Omental fat pad (tissue), 4 donors: ENCODE results near the gene SPDL1. TPM values are rescaled to one million over a fixed set of nuclear protein-coding genes. Genes with fewer than 3 reads are reported as not detected.
A peak's percentile ranks its signal among the peaks of the same experiment; 100 is the strongest.

ENCODE experiments used
- ATAC-seq: fragments of 150-250 bp; one replicate; pipeline ENCODE4 v1.9.1; 2016; ENCODE audit warnings: mild to moderate bottlenecking, moderate library complexity; ENCODE audit not compliant: low FRiP score
- DNase-seq: peaks from one replicate; pipeline ENCODE4 v3.0.0-alpha.2; 2019; ENCODE audit warnings: low spot score
- total RNA-seq, 4 donors: library from RNA; depleted of rRNA; stranded (reverse); fragments of >200 nt; gene quantifications; one replicate each; pipeline ENCODE4 v1.1.0, GENCODE V29; 2016
- TF ChIP-seq, protein P1 (sequence below), 3 donors: fragments of 450-650 bp; IDR thresholded peaks; one replicate each; pipeline ENCODE4 v1.5.1; 2016 to 2017; ENCODE audit warnings: antibody characterized with exemption in 3 of 3, mild to moderate bottlenecking in 3 of 3, moderate library complexity in 2 of 3

SPDL1 gene
- total RNA-seq, 4 donors from 2014 or later: 5.8 to 16.1 (median 6.3) TPM

DNA sequence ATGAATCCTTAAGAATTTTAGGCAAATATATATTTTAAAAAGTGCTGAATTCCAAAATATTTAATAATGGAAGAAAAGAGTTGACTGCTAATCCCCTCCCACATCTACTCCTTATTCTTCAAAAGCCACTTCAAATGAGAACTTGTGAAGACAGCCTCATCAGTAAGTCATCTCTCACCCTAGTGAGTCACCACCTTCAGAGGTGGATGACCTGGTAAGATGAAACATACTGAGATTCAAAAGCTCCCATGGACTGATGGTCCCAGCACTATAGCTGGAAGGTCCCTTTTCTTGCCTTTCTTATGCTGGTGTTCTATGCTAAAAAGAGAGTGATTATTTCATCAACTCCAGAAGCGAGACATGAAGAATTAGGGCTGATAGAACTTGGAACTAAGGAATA, 37.8 kb upstream of the SPDL1 start:
- ATAC-seq (no peak), DNase-seq (no peak)

DNA sequence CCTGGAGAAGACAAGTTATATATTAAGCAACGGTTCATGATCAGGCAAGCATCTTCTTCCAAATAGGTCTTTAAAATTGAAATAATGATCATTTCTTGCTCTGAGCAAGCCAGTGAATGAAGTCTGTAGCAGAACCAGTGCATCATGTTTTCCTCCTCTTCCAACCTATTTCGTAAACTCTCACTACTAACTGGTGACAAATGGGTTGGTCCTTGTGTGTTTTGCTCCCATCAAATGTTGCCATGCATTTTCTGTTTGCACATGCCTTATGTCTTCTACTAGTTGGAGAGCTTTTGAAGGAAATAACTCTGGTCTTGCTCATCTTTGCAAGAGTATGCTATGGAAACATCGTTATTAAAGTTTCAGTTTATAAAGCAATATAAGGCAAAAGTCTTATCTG, 37.2 kb upstream of the SPDL1 start:
- TF ChIP-seq, protein P1, sequence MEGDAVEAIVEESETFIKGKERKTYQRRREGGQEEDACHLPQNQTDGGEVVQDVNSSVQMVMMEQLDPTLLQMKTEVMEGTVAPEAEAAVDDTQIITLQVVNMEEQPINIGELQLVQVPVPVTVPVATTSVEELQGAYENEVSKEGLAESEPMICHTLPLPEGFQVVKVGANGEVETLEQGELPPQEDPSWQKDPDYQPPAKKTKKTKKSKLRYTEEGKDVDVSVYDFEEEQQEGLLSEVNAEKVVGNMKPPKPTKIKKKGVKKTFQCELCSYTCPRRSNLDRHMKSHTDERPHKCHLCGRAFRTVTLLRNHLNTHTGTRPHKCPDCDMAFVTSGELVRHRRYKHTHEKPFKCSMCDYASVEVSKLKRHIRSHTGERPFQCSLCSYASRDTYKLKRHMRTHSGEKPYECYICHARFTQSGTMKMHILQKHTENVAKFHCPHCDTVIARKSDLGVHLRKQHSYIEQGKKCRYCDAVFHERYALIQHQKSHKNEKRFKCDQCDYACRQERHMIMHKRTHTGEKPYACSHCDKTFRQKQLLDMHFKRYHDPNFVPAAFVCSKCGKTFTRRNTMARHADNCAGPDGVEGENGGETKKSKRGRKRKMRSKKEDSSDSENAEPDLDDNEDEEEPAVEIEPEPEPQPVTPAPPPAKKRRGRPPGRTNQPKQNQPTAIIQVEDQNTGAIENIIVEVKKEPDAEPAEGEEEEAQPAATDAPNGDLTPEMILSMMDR (IDR thresholded peaks at IDR 0.05): no peak
- ATAC-seq: no peak
- no peak for DNase-seq

More for the DNA sequence above, 37.8 kb upstream of the SPDL1 start:
- TF ChIP-seq, protein P1 (IDR thresholded peaks at IDR 0.05): no peak

DNA sequence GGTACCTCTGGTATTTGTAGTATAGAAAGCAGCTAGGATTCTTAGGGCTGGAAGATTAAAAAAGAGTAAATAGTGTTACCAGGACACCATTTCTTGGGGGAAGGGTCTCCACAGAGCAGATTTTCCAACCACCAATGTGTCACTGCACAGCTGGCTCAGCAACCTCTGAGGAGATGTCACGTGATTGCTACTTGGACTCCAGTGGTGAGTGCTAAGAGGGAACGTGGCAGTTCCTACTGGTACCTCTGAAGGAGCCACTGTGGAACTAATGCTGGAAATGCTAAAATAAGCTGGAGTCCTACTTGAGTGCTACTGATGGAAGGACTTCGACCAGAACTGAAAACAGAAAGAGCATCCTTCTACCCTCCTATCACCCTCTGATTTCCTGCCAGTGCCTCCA, 36.1 kb upstream of the SPDL1 start:
- TF ChIP-seq, protein P1 (IDR thresholded peaks at IDR 0.05): no peak
- ATAC-seq (no peak), DNase-seq (no peak)

DNA sequence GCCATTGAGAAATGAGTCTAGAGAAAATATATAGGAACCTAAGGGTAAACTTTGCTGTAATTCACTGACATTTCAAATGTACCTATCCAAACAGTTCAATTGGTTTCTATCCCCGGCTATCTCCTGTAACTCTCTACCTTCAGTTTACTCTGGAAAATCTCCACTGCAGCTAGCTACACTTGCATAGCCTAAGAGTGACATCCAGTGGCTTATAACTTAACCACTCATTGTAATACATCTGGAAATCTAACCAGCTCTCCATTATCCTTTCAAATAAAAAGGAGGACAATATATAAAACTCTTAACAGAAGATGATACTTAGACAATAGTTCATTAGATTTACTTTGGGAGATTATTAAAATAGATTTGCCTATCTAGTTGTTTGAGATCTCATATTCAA, 35.3 kb upstream of the SPDL1 start:
- ATAC-seq (peak; percentile 78), DNase-seq (no peak)
- TF ChIP-seq, protein P1 (IDR thresholded peaks at IDR 0.05): no peak

DNA sequence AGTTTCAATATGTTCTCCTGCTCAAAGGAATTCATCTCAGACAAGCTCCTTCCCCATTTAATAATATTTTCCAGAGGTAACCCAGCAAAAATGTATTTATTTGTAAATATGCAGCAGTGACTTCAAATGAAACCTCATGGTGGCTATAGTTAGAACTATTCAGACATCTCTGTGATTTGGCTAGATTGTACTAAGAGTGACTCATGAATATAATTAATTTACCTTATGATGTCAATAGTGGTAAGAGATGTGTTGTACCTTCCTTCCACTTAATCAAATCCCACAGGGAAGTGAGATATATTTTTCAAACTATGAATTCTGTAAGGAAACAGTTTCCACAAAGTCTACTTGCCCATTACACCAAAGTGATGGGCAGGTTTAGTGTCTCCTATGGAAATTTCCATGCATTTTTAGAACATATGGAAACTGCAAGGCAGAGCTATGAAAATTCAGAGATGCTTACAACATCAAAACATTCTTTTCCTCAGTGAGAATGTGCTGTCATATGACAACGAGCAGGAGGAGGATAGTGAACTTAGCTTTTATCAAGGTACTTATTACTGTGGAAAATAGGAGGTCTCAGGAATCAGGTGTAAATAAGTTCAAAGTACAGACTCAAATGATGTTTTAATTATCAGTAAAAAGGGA, 34.0 kb upstream of the SPDL1 start:
- TF ChIP-seq, protein P1 (IDR thresholded peaks at IDR 0.05): no peak
- ATAC-seq (no peak), DNase-seq (no peak)

DNA sequence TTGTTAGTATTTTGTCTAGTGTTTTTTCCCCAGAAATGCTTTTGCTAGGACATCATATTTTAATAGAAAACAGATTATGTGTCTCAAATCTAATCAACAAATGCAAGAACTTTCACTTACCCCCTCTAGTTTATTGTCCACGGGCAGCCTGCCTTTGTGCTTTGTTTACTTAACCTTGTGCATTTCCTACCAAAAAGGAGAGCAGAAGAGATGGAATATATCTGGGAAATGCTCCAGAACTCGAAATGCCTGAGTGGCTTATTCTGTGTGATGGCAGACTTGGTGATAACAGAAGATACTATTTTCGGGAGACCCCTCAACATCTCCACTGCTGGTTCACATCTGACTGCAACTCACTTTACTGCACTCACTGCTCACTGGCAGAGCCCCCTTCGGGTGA, 33.3 kb upstream of the SPDL1 start:
- TF ChIP-seq, protein P1 (IDR thresholded peaks at IDR 0.05): no peak
- ATAC-seq: no peak
- no peak for DNase-seq

DNA sequence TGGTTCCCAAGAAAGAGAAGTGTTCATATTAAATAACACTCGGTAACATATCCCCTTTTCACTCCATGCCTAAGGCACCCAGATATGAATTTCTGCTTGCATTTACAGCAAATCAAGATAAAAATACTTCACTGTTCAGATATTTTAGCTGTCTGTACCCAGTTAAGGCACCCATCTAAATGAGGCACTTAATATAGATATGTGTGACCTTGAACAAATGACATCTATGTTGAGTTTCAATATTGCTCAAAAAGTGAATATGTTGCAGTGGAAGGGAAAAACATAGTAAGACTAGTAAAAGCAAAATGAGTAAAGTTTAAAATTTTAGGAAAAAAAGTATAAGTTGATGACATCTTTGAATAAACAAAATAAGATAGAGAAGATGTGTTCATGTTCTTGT, 32.4 kb upstream of the SPDL1 start:
- no peak for ATAC-seq
- DNase-seq: no peak
- TF ChIP-seq, protein P1 (IDR thresholded peaks at IDR 0.05): no peak
